H9 (cell line): Measurements from ENCODE around the gene GRIP2. TPM values are rescaled to one million over a fixed set of nuclear protein-coding genes. Genes with fewer than 3 reads are reported as not detected.

ENCODE experiments used
- DNase-seq: peaks from one replicate; pipeline ENCODE4 v3.0.0-alpha.2; 2017
- H2AFZ ChIP-seq: one replicate; pipeline ENCODE4 v1.6.1; 2013; ENCODE audit warnings: mild to moderate bottlenecking, low read length, control low read depth, moderate library complexity
- H2AK5ac ChIP-seq: 2 replicates; pipeline ENCODE4 v1.6.1; 2013; ENCODE audit warnings: low read length, control low read depth, mixed read lengths; ENCODE audit not compliant: insufficient read length
- H2BK120ac ChIP-seq: one replicate; pipeline ENCODE4 v1.6.1; 2013; ENCODE audit warnings: low read depth, mild to moderate bottlenecking, low read length, control low read depth, inconsistent platforms; ENCODE audit not compliant: poor library complexity, severe bottlenecking
- H2BK12ac ChIP-seq: 2 replicates; pipeline ENCODE4 v1.6.1; 2013; ENCODE audit warnings: low read length, control low read depth, mixed read lengths, low read depth; ENCODE audit not compliant: insufficient read length
- H2BK15ac ChIP-seq: 2 replicates; pipeline ENCODE4 v1.6.1; 2013; ENCODE audit warnings: low read depth, low read length, control low read depth
- H2BK20ac ChIP-seq: one replicate; pipeline ENCODE4 v1.6.1; 2013; ENCODE audit warnings: low read depth, mild to moderate bottlenecking, low read length, control low read depth, inconsistent platforms; ENCODE audit not compliant: poor library complexity, severe bottlenecking
- H2BK5ac ChIP-seq: 2 replicates; pipeline ENCODE4 v1.6.1; 2013; ENCODE audit warnings: low read length, control low read depth, mixed read lengths; ENCODE audit not compliant: insufficient read length
- H3K14ac ChIP-seq: 2 replicates; pipeline ENCODE4 v1.6.1; 2013; ENCODE audit warnings: low read length, control low read depth; ENCODE audit not compliant: insufficient read depth
- H3K18ac ChIP-seq: 2 replicates; pipeline ENCODE4 v1.6.1; 2013; ENCODE audit warnings: low read depth, mild to moderate bottlenecking, mixed read lengths, low read length, control low read depth; ENCODE audit not compliant: insufficient read length
- H3K23ac ChIP-seq: 2 replicates; pipeline ENCODE4 v1.6.1; 2013; ENCODE audit warnings: low read length, control low read depth, mixed read lengths, low read depth; ENCODE audit not compliant: insufficient read length
- H3K23me2 ChIP-seq: 2 replicates; pipeline ENCODE4 v1.6.1; 2013; ENCODE audit warnings: low read depth, mild to moderate bottlenecking, mixed read lengths, low read length, control low read depth; ENCODE audit not compliant: insufficient read length, poor library complexity, severe bottlenecking
- H3K27ac ChIP-seq: 2 replicates; pipeline ENCODE4 v1.5.1; 2013; ENCODE audit warnings: low read length, control low read depth, mixed read lengths, low read depth; ENCODE audit not compliant: insufficient read length
- H3K27me3 ChIP-seq: 2 replicates; pipeline ENCODE4 v1.6.1; 2013; ENCODE audit warnings: low read length, control low read depth, inconsistent platforms; ENCODE audit not compliant: insufficient read depth
- H3K4ac ChIP-seq: 2 replicates; pipeline ENCODE4 v1.6.1; 2013; ENCODE audit warnings: low read depth, mild to moderate bottlenecking, control low read depth, inconsistent platforms, low read length, moderate library complexity
- H3K4me1 ChIP-seq: 2 replicates; pipeline ENCODE4 v1.6.1; 2013; ENCODE audit warnings: low read length, control low read depth, inconsistent platforms; ENCODE audit not compliant: insufficient read depth
- H3K4me2 ChIP-seq: 2 replicates; pipeline ENCODE4 v1.6.1; 2013; ENCODE audit warnings: low read length, control low read depth, mixed read lengths; ENCODE audit not compliant: insufficient read length, insufficient read depth
- H3K56ac ChIP-seq: 2 replicates; pipeline ENCODE4 v1.6.1; 2013; ENCODE audit warnings: low read depth, mild to moderate bottlenecking, mixed read lengths, low read length, control low read depth; ENCODE audit not compliant: insufficient read length
- H3K79me1 ChIP-seq: 2 replicates; pipeline ENCODE4 v1.6.1; 2013; ENCODE audit warnings: low read depth, mild to moderate bottlenecking, moderate library complexity, low read length, control low read depth, inconsistent platforms; ENCODE audit not compliant: insufficient read depth, poor library complexity, severe bottlenecking
- H3K79me2 ChIP-seq: 2 replicates; pipeline ENCODE4 v1.6.1; 2013; ENCODE audit warnings: low read length, control low read depth, inconsistent platforms; ENCODE audit not compliant: insufficient read depth
- H3K9ac ChIP-seq: 2 replicates; pipeline ENCODE4 v1.6.1; 2013; ENCODE audit warnings: low read length, control low read depth, mixed read lengths; ENCODE audit not compliant: insufficient read length; ENCODE audit errors: extremely low read depth
- H3K9me3 ChIP-seq: one replicate; pipeline ENCODE4 v1.6.1; 2013; ENCODE audit warnings: low read depth, low read length, inconsistent platforms; ENCODE audit not compliant: control insufficient read depth
- H3T11ph ChIP-seq: one replicate; pipeline ENCODE4 v1.6.1; 2013; ENCODE audit warnings: mild to moderate bottlenecking, low read length, control low read depth, inconsistent platforms
- H4K20me1 ChIP-seq: one replicate; pipeline ENCODE4 v1.6.1; 2013; ENCODE audit not compliant: control insufficient read depth, insufficient read length, insufficient read depth
- H4K5ac ChIP-seq: 2 replicates; pipeline ENCODE4 v1.6.1; 2013; ENCODE audit warnings: low read depth, mild to moderate bottlenecking, mixed read lengths, low read length, control low read depth; ENCODE audit not compliant: insufficient read length
- H4K8ac ChIP-seq: replicated peaks from 2 replicates; pipeline ENCODE4 v1.6.1; 2013; ENCODE audit warnings: low read length, control low read depth, mixed read lengths, low read depth; ENCODE audit not compliant: insufficient read length
- H4K91ac ChIP-seq: 2 replicates; pipeline ENCODE4 v1.6.1; 2013; ENCODE audit warnings: low read depth, mild to moderate bottlenecking, moderate library complexity, mixed read lengths, low read length, control low read depth; ENCODE audit not compliant: insufficient read length
- H3K27ac Mint-ChIP-seq, 3 experiments: 2 replicates in 2 of 3; 3 replicates in 1 of 3; pipeline ENCODE4 v1.8.0; 2020 to 2021; ENCODE audit warnings: mixed read lengths in 3 of 3, mild to moderate bottlenecking in 1 of 3, moderate library complexity in 1 of 3
- H3K27me3 Mint-ChIP-seq: 2 replicates; pipeline ENCODE4 v1.8.0; 2021; ENCODE audit warnings: low read depth, mild to moderate bottlenecking, moderate library complexity, mixed read lengths
- H3K36me3 Mint-ChIP-seq, 3 experiments: 2 replicates in 2 of 3; 3 replicates in 1 of 3; pipeline ENCODE4 v1.8.0; 2020 to 2021; ENCODE audit warnings: low read depth in 3 of 3, mixed read lengths in 3 of 3; ENCODE audit not compliant: insufficient read depth in 1 of 3
- H3K4me1 Mint-ChIP-seq, 2 experiments: 2 replicates each; pipeline ENCODE4 v1.8.0; 2020; ENCODE audit warnings: mixed read lengths in 2 of 2
- H3K4me3 Mint-ChIP-seq, 2 experiments: 2 replicates in 1 of 2; 3 replicates in 1 of 2; pipeline ENCODE4 v1.8.0; 2020 to 2021; ENCODE audit warnings: mild to moderate bottlenecking in 2 of 2, mixed read lengths in 2 of 2, moderate library complexity in 1 of 2
- H3K9me3 Mint-ChIP-seq, 2 experiments: 2 replicates in 1 of 2; 3 replicates in 1 of 2; pipeline ENCODE4 v1.8.0; 2020; ENCODE audit warnings: mild to moderate bottlenecking in 2 of 2, mixed read lengths in 2 of 2, moderate library complexity in 1 of 2
- WGBS: extraction: QIAGEN DNeasy Blood & Tissue Kit; methylation state at CpG from one replicate; pipeline ENCODE4 v1.1.7; 2013; ENCODE audit warnings: missing lambda C conversion rate, low lambda C conversion rate, mixed read lengths; ENCODE audit not compliant: insufficient read length; ENCODE audit errors: extremely low coverage; 5-methylcytosine and 5-hydroxymethylcytosine counted together
- total RNA-seq: library from RNA; stranded (reverse); gene quantifications from 2 replicates; pipeline ENCODE4 v1.2.1, GENCODE V29; 2021
- TF ChIP-seq, protein P1 (sequence below): fragments of 200-600 bp; sonication (generic); conservative IDR thresholded peaks from 3 replicates; pipeline ENCODE4 v1.8.0; 2021; ENCODE audit warnings: antibody characterized with exemption, mild to moderate bottlenecking

Gene GRIP2
- total RNA-seq, 1 experiment from 2014 or later = 3.1 TPM

DNA sequence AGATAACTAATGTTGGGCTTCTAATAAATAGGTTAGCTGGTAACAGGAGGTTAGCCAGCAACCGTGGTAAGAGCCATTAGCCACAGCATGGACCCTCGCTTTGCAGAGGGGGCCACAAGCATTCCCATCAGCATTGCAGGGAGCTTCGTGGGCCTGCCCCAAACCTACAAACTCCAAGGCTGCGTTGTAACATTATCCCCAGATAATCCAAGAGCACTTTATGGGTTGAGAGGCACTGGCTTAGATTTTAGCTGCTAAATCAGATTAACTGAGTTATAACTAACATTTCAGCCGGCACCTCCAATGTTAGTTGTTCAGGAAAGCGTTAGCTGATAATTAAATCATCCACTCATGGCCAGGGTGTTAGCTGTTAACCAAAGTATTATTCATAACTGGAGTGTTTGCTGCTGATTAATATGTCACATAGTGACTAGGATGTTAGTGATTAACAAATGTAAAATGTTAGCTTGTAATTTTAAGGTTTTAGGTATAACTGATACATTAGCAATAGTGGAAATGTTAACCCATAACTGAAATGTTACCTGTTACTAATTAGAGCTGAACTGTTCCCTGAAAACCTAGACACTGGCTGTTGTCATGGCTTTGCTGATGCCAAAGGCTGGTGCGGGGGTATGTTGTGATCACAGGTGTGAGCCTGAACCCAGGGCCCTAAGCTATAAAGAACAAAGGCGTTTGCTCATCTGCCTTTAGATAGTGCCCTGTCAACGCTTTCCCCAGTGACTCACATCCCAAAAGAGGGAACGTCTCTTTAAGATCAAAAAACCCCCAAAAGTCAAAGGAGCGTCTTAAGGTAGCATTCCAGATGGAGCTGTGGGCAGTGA is 81.5 kb downstream of the GRIP2 start:
- H3K27ac Mint-ChIP-seq = peak overlapping the region in 2 of 3 experiments; percentile 53 to 87; a peak in 3 of 7 replicates

More for the DNA sequence above, 81.5 kb downstream of the GRIP2 start:
- TF ChIP-seq, protein P1, sequence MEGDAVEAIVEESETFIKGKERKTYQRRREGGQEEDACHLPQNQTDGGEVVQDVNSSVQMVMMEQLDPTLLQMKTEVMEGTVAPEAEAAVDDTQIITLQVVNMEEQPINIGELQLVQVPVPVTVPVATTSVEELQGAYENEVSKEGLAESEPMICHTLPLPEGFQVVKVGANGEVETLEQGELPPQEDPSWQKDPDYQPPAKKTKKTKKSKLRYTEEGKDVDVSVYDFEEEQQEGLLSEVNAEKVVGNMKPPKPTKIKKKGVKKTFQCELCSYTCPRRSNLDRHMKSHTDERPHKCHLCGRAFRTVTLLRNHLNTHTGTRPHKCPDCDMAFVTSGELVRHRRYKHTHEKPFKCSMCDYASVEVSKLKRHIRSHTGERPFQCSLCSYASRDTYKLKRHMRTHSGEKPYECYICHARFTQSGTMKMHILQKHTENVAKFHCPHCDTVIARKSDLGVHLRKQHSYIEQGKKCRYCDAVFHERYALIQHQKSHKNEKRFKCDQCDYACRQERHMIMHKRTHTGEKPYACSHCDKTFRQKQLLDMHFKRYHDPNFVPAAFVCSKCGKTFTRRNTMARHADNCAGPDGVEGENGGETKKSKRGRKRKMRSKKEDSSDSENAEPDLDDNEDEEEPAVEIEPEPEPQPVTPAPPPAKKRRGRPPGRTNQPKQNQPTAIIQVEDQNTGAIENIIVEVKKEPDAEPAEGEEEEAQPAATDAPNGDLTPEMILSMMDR = no peak
- H3K18ac ChIP-seq = no peak overlapping the region
- H2BK20ac ChIP-seq = no peak overlapping the region
- no peak for DNase-seq
- no peaks in the 10 kb centered on the region for H3K79me2 ChIP-seq
- H3K27me3 Mint-ChIP-seq = no peaks in the 10 kb centered on the region
- no peaks in the 10 kb centered on the region for H3K9me3 Mint-ChIP-seq
- H3K9me3 ChIP-seq = no peaks in the 10 kb centered on the region
- H2BK120ac ChIP-seq = no peak overlapping the region
- H3K4me1 ChIP-seq = peaks cover 3% of the 10 kb centered on the region; the same call in 1 of the 2 replicates
- no peak overlapping the region for H4K5ac ChIP-seq
- no peaks in the 10 kb centered on the region for H3K23me2 ChIP-seq
- H2BK5ac ChIP-seq = no peak overlapping the region
- peaks cover 33 to 34% of the 10 kb centered on the region in 2 experiments for H3K4me1 Mint-ChIP-seq
- no peaks in the 10 kb centered on the region for H3K79me1 ChIP-seq
- H3T11ph ChIP-seq = no peak overlapping the region
- H3K4ac ChIP-seq = no peak overlapping the region
- H3K36me3 Mint-ChIP-seq = peaks cover 32 to 69% (median 48%) of the 10 kb centered on the region in 3 experiments; a peak in 6 of 7 replicates
- H2AK5ac ChIP-seq = no peak overlapping the region
- H4K20me1 ChIP-seq = no peaks in the 10 kb centered on the region
- no peak overlapping the region for H3K27ac ChIP-seq
- no peak overlapping the region for H3K23ac ChIP-seq
- H3K56ac ChIP-seq = no peak overlapping the region
- no peaks in the 10 kb centered on the region for H3K27me3 ChIP-seq
- H3K4me2 ChIP-seq = no peak overlapping the region
- H2AFZ ChIP-seq = no peak overlapping the region
- H3K4me3 Mint-ChIP-seq = no peak overlapping the region
- no peak overlapping the region for H3K9ac ChIP-seq
- H2BK15ac ChIP-seq = no peak overlapping the region
- no peak overlapping the region for H3K14ac ChIP-seq
- WGBS = no CpG with 5 or more reads among the region's 11 CpGs
- H4K91ac ChIP-seq = no peak overlapping the region
- no peak overlapping the region for H2BK12ac ChIP-seq
- H4K8ac ChIP-seq = no peak overlapping the region
